22Rv1 (cell line): ENCODE measurements around the gene AIFM1.

Source experiments
- CTCF ChIP-seq: fragments of 450-650 bp; IDR thresholded peaks from 2 replicates; pipeline ENCODE4 v1.5.1; 2017; ENCODE audit warnings: mild to moderate bottlenecking
- ZFX ChIP-seq: fragments of 450-650 bp; IDR thresholded peaks from 2 replicates; pipeline ENCODE4 v1.6.1; 2017; ENCODE audit warnings: antibody characterized with exemption, borderline replicate concordance

- no peak for TF ChIP-seq CTCF
- no peak for TF ChIP-seq ZFX
These were observed 75.3 kb downstream of the AIFM1 start for GRCh38 chrX:130090364-130090763.
